IMR-90 (cell line): ENCODE results near the gene SEMA4D. TPM values are rescaled to one million over a fixed set of nuclear protein-coding genes. Genes with fewer than 3 reads are reported as not detected.

Source experiments
- ATAC-seq: fragments of 200-7000 bp; cut with Tn5 transposase; 2 replicates; pipeline ENCODE4 v1.9.1; 2020; ENCODE audit warnings: low read depth, mild to moderate bottlenecking, moderate library complexity
- BruUV-seq: library from RNA; stranded (reverse); fragments of 400-500 nt; replicated peaks from 2 replicates; lab custom pipeline; 2021; lab: Mats Ljungman, UMichigan
- CTCF ChIA-PET: fragments of 300-600 bp; formaldehyde crosslinking; extraction: SDS; loops from one replicate; lab custom pipeline; 2021; ENCODE audit warnings: antibody characterized with exemption; lab: Yijun Ruan, JAX
- POLR2A ChIA-PET: fragments of 300-600 bp; sonication (Branson Sonifier 250); formaldehyde crosslinking; loops from one replicate; lab custom pipeline; 2022; ENCODE audit warnings: antibody characterized with exemption; ENCODE audit not compliant: unreplicated experiment; lab: Charles Lee
- DNase-seq: peaks from one replicate; pipeline ENCODE4 v3.0.0; 2013
- H2AFZ ChIP-seq: replicated peaks from 2 replicates; pipeline ENCODE3; 2013; ENCODE audit warnings: low read length, mild to moderate bottlenecking; ENCODE audit not compliant: poor library complexity
- H2AK5ac ChIP-seq: 2 replicates; pipeline ENCODE4 v1.6.1; 2013; ENCODE audit warnings: low read depth, low read length, inconsistent platforms
- H2AK9ac ChIP-seq: replicated peaks from 2 replicates; pipeline ENCODE3; 2013; ENCODE audit warnings: mild to moderate bottlenecking, low read depth, low read length, moderate library complexity; ENCODE audit not compliant: poor library complexity
- H2BK120ac ChIP-seq: 2 replicates; pipeline ENCODE4 v1.6.1; 2013; ENCODE audit warnings: low read depth, low read length, inconsistent platforms
- H2BK15ac ChIP-seq: 3 replicates; pipeline ENCODE4 v1.6.1; 2013; ENCODE audit warnings: low read depth, low read length, inconsistent platforms
- H2BK20ac ChIP-seq: 2 replicates; pipeline ENCODE4 v1.6.1; 2013; ENCODE audit warnings: low read depth, mild to moderate bottlenecking, inconsistent platforms, low read length, moderate library complexity
- H2BK5ac ChIP-seq: 2 replicates; pipeline ENCODE4 v1.6.1; 2013; ENCODE audit warnings: mild to moderate bottlenecking, low read depth, low read length, inconsistent platforms; ENCODE audit not compliant: poor library complexity, severe bottlenecking
- H3K14ac ChIP-seq: replicated peaks from 2 replicates; pipeline ENCODE4 v1.6.1; 2013; ENCODE audit warnings: low read depth, low read length, inconsistent platforms
- H3K18ac ChIP-seq: 2 replicates; pipeline ENCODE4 v1.6.1; 2013; ENCODE audit warnings: low read depth, low read length, control low read depth
- H3K23ac ChIP-seq: 2 replicates; pipeline ENCODE4 v1.6.1; 2013; ENCODE audit warnings: low read depth, low read length, inconsistent platforms
- H3K27ac ChIP-seq: 2 replicates; pipeline ENCODE4 v1.5.1; 2013; ENCODE audit warnings: mild to moderate bottlenecking, control low read depth, low read length; ENCODE audit not compliant: insufficient read depth
- H3K27me3 ChIP-seq: 2 replicates; pipeline ENCODE4 v1.6.1; 2013; ENCODE audit warnings: low read length; ENCODE audit not compliant: control insufficient read depth, insufficient read depth
- H3K36me3 ChIP-seq: 2 replicates; pipeline ENCODE4 v1.6.1; 2013; ENCODE audit warnings: low read length, mixed read lengths; ENCODE audit not compliant: control insufficient read depth, insufficient read depth
- H3K4ac ChIP-seq: 2 replicates; pipeline ENCODE4 v1.6.1; 2013; ENCODE audit warnings: low read depth, low read length, inconsistent platforms
- H3K4me1 ChIP-seq: 2 replicates; pipeline ENCODE4 v1.6.1; 2013; ENCODE audit warnings: low read length, mixed read lengths; ENCODE audit not compliant: control insufficient read depth, insufficient read depth
- H3K4me2 ChIP-seq: 2 replicates; pipeline ENCODE4 v1.6.1; 2013; ENCODE audit warnings: low read depth, mild to moderate bottlenecking, control low read depth, low read length, moderate library complexity
- H3K4me3 ChIP-seq: 2 replicates; pipeline ENCODE4 v1.5.1; 2013; ENCODE audit warnings: low read depth, mild to moderate bottlenecking, control low read depth, low read length, moderate library complexity; ENCODE audit not compliant: insufficient read depth
- H3K56ac ChIP-seq: 2 replicates; pipeline ENCODE4 v1.6.1; 2013; ENCODE audit warnings: low read length, inconsistent platforms; ENCODE audit not compliant: insufficient read depth; ENCODE audit errors: extremely low read depth
- H3K79me1 ChIP-seq, 2 experiments: 2 replicates each; pipeline ENCODE4 v1.6.1; 2013; ENCODE audit warnings: low read length in 2 of 2, inconsistent platforms in 1 of 2, low read depth in 1 of 2
- H3K9ac ChIP-seq: 2 replicates; pipeline ENCODE4 v1.6.1; 2013; ENCODE audit warnings: low read depth, low read length, control low read depth
- H3K9me1 ChIP-seq: 2 replicates; pipeline ENCODE4 v1.6.1; 2013; ENCODE audit warnings: low read length, inconsistent platforms; ENCODE audit not compliant: insufficient read depth
- H3K9me3 ChIP-seq: 2 replicates; pipeline ENCODE4 v1.6.1; 2013; ENCODE audit warnings: low read length; ENCODE audit not compliant: control insufficient read depth, insufficient read depth
- H4K20me1 ChIP-seq: 2 replicates; pipeline ENCODE4 v1.6.1; 2013; ENCODE audit warnings: low read length, inconsistent platforms; ENCODE audit not compliant: insufficient read depth
- H4K5ac ChIP-seq: 2 replicates; pipeline ENCODE4 v1.6.1; 2013; ENCODE audit warnings: mild to moderate bottlenecking, low read depth, low read length, control low read depth
- H4K8ac ChIP-seq, 2 experiments: 2 replicates each; pipeline ENCODE4 v1.6.1; 2013; ENCODE audit warnings: low read depth in 2 of 2, low read length in 2 of 2, control low read depth in 1 of 2, inconsistent platforms in 1 of 2
- H4K91ac ChIP-seq: 2 replicates; pipeline ENCODE4 v1.6.1; 2013; ENCODE audit warnings: low read depth, low read length, inconsistent platforms; ENCODE audit not compliant: insufficient read depth
- BHLHE40 ChIP-seq: fragments of 150-350 bp; IDR thresholded peaks from 2 replicates; pipeline ENCODE4 v1.6.1; 2016; ENCODE audit warnings: mild to moderate bottlenecking, low read depth, low read length
- CHD1 ChIP-seq: IDR thresholded peaks from 2 replicates; pipeline ENCODE4 v1.6.1; 2012; ENCODE audit warnings: low read depth, low read length, improper control_type of control experiment
- FOS ChIP-seq: fragments of 150-350 bp; IDR thresholded peaks from 2 replicates; pipeline ENCODE4 v1.6.1; 2016; ENCODE audit warnings: low read depth, low read length
- MXI1 ChIP-seq: IDR thresholded peaks from 2 replicates; pipeline ENCODE4 v1.6.1; 2012; ENCODE audit warnings: low read depth, mild to moderate bottlenecking, low read length, moderate library complexity, borderline replicate concordance
- RFX5 ChIP-seq: IDR thresholded peaks from 2 replicates; pipeline ENCODE4 v1.8.0; 2012; ENCODE audit warnings: low read depth, mild to moderate bottlenecking, low read length, moderate library complexity
- WGBS, 2 experiments: methylation state at CpG; one replicate each; pipeline versions ENCODE4 v1.1.5 to v1.1.7; 2013; ENCODE audit warnings: missing lambda C conversion rate in 2 of 2; ENCODE audit not compliant: insufficient read length in 1 of 2; ENCODE audit errors: extremely low coverage in 2 of 2; 5-methylcytosine and 5-hydroxymethylcytosine counted together
- dilution Hi-C: fragments of 300-500 bp; cut with HindIII; formaldehyde crosslinking; loops from one replicate; pipeline ENCODE4 v1.14.3; 2018; ENCODE audit warnings: low sequenced_read_pairs; ENCODE audit not compliant: unreplicated experiment
- in situ Hi-C: fragments of 300-500 bp; cut with MboI; formaldehyde crosslinking; loops from 3 replicates; pipeline ENCODE4 v1.14.3; 2019; ENCODE audit warnings: low sequenced_read_pairs, inconsistent platforms, mixed read lengths
- intact Hi-C: fragments of 100-400 bp; cut with micrococcal nuclease; formaldehyde crosslinking; loops from 2 replicates; pipeline ENCODE4 v1.10.0; 2022
- polyA plus RNA-seq, 3 experiments: library from polyadenylated mRNA; depleted of rRNA; stranded (reverse); fragments of >200 nt; gene quantifications; 2 replicates each; pipeline ENCODE4 v1.2.3, GENCODE V29; 2012; ENCODE audit warnings: low replicate concordance in 1 of 3
- total RNA-seq: library from RNA; depleted of rRNA; stranded (reverse); fragments of >200 nt; gene quantifications from 2 replicates; pipeline ENCODE4 v1.2.3, GENCODE V29; 2012
- TF ChIP-seq, protein P1 (sequence below): fragments of 150-350 bp; IDR thresholded peaks from 2 replicates; pipeline ENCODE4 v1.6.1; 2016; ENCODE audit warnings: low read depth, mild to moderate bottlenecking, low read length, moderate library complexity, borderline replicate concordance

SEMA4D gene
- total and polyA plus RNA-seq, 2 of the 4 experiments (the other 2 are of a cell fraction) = 0.90 to 1.5 TPM

DNA sequence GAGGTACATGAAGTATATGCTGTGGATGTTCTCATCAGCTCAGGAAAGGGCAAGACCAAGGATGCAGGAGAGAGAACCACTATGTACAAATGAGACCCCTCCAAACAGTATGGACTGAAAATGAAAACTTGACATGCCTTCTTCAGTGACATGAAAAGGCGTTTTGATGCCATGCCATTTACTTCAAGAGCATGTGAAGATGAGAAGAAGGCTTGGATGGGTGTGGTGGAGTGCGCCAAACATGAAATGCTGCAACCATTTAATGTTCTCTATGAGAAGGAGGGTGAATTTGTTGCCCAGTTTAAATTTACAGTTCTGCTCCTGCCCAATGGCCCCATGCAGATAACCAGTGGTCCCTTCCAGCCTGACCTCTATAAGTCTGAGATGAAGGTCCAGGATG is 47.7 kb downstream of the SEMA4D start:
- no peak overlapping the region for H4K5ac ChIP-seq
- H3K14ac ChIP-seq = no peak overlapping the region
- H4K91ac ChIP-seq = no peak overlapping the region
- H4K8ac ChIP-seq = no peak overlapping the region
- no peaks in the 10 kb centered on the region; the same call in 1 of the 2 replicates for H3K4me1 ChIP-seq
- no peak overlapping the region for H3K4me3 ChIP-seq
- CTCF ChIA-PET = no interaction called here
- no peak overlapping the region for H2AFZ ChIP-seq
- no peak overlapping the region for H3K27ac ChIP-seq
- H3K9ac ChIP-seq = no peak overlapping the region
- H3K56ac ChIP-seq = no peak overlapping the region
- H2AK5ac ChIP-seq = no peak overlapping the region
- 100% methylated on average over 1 of the region's 2 CpGs; no CpG with 5 or more reads in 1 of the 2 experiments for WGBS, 2 experiments
- dilution Hi-C loops (no loop called here), in situ Hi-C loops (no loop called here), intact Hi-C loops (no loop called here)
- no peak overlapping the region for H2BK20ac ChIP-seq
- H2BK120ac ChIP-seq = no peak overlapping the region
- no peak overlapping the region for H3K4me2 ChIP-seq
- no peak overlapping the region for H3K23ac ChIP-seq
- no peaks in the 10 kb centered on the region for H3K9me1 ChIP-seq
- BruUV-seq = no TSS peak
- H2BK5ac ChIP-seq = no peak overlapping the region
- H4K20me1 ChIP-seq = no peaks in the 10 kb centered on the region
- no peak for DNase-seq
- no peak overlapping the region for H2BK15ac ChIP-seq
- ATAC-seq = no peak
- no peak overlapping the region for H2AK9ac ChIP-seq
- H3K9me3 ChIP-seq = no peaks in the 10 kb centered on the region
- POLR2A ChIA-PET = no interaction called here
- H3K4ac ChIP-seq = no peak overlapping the region
- peaks cover 8% of the 10 kb centered on the region for H3K36me3 ChIP-seq
- no peak overlapping the region for H3K18ac ChIP-seq
- H3K79me1 ChIP-seq = no peaks in the 10 kb centered on the region
- H3K27me3 ChIP-seq = no peaks in the 10 kb centered on the region
- TF ChIP-seq BHLHE40 (no peak), FOS (no peak), MXI1 (no peak), RFX5 (no peak), CHD1 (no peak)
- TF ChIP-seq, protein P1, sequence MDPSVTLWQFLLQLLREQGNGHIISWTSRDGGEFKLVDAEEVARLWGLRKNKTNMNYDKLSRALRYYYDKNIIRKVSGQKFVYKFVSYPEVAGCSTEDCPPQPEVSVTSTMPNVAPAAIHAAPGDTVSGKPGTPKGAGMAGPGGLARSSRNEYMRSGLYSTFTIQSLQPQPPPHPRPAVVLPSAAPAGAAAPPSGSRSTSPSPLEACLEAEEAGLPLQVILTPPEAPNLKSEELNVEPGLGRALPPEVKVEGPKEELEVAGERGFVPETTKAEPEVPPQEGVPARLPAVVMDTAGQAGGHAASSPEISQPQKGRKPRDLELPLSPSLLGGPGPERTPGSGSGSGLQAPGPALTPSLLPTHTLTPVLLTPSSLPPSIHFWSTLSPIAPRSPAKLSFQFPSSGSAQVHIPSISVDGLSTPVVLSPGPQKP = no peak
